ENCODE measurements around the gene DSTN. TPM values are rescaled to one million over a fixed set of nuclear protein-coding genes. Genes with fewer than 3 reads are reported as not detected.

DSTN gene
- total RNA-seq, 1 experiment from 2014 or later = 412 TPM

DNA sequence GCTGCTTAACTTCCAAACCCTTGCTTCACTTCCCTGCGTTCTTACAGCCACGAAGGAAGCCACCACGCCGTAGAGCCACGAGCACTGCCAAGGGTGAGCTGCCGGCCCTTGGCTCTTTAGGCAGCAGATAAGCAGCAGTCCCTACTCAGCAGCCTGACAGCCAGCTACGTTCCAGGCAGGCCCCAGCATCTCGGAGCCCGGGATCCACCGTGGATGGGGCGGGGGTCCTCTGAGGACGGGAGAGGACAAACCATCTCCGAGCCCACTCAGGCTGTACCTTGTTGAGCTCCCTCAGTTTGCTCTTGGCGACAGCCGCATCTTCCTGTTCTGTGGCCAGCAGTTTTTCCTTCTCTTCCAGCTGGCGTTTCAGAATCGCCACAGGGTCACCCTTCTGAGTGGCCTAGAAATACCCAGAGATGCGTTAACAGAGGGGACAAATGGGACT lies 71.7 kb downstream of the DSTN start:
- no peak overlapping the region for H3K4me3 ChIP-seq (ENCODE audit: low read depth in 2 of 2, low read length in 2 of 2)
- ChIA-PET CTCF (no interaction called here), POLR2A (interaction anchor here (0.7 kb wide), 1 partner anchor 65 kb away, joined by 3 read pairs; no protein-coding TSS in a partner anchor)
- H3K27me3 ChIP-seq (ENCODE audit: control insufficient read depth, insufficient read depth, low read length) = no peaks in the 10 kb centered on the region
- H3K27ac ChIP-seq (ENCODE audit: low read length) = no peak overlapping the region
- BruUV-seq (replicated peaks) = no TSS peak
- no peaks in the 10 kb centered on the region for H3K9me3 ChIP-seq (ENCODE audit: control insufficient read depth, insufficient read depth, low read depth, low read length)
- ATAC-seq (no peak), DNase-seq (ENCODE audit: low read depth, low spot score) (no peak)
- H3K36me3 ChIP-seq (ENCODE audit: control insufficient read depth, insufficient read depth, low read length) = no peaks in the 10 kb centered on the region
- peaks cover 24% of the 10 kb centered on the region for H3K4me1 ChIP-seq (ENCODE audit: control insufficient read depth, insufficient read depth, low read length)
- in situ Hi-C loops (cut with HindIII; ENCODE audit: low pct_unique_long_range_greater_than_20kb, low sequenced_read_pairs) (no loop called here), intact Hi-C loops (cut with micrococcal nuclease; ENCODE audit: unreplicated experiment) (no loop called here)
- TF ChIP-seq TCF7L2 (IDR thresholded peaks at IDR 0.05; ENCODE audit: low read depth, low read length) = no peak
- TF ChIP-seq, protein P1, sequence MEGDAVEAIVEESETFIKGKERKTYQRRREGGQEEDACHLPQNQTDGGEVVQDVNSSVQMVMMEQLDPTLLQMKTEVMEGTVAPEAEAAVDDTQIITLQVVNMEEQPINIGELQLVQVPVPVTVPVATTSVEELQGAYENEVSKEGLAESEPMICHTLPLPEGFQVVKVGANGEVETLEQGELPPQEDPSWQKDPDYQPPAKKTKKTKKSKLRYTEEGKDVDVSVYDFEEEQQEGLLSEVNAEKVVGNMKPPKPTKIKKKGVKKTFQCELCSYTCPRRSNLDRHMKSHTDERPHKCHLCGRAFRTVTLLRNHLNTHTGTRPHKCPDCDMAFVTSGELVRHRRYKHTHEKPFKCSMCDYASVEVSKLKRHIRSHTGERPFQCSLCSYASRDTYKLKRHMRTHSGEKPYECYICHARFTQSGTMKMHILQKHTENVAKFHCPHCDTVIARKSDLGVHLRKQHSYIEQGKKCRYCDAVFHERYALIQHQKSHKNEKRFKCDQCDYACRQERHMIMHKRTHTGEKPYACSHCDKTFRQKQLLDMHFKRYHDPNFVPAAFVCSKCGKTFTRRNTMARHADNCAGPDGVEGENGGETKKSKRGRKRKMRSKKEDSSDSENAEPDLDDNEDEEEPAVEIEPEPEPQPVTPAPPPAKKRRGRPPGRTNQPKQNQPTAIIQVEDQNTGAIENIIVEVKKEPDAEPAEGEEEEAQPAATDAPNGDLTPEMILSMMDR (IDR thresholded peaks at IDR 0.05) = no peak
- TF ChIP-seq, protein P2, sequence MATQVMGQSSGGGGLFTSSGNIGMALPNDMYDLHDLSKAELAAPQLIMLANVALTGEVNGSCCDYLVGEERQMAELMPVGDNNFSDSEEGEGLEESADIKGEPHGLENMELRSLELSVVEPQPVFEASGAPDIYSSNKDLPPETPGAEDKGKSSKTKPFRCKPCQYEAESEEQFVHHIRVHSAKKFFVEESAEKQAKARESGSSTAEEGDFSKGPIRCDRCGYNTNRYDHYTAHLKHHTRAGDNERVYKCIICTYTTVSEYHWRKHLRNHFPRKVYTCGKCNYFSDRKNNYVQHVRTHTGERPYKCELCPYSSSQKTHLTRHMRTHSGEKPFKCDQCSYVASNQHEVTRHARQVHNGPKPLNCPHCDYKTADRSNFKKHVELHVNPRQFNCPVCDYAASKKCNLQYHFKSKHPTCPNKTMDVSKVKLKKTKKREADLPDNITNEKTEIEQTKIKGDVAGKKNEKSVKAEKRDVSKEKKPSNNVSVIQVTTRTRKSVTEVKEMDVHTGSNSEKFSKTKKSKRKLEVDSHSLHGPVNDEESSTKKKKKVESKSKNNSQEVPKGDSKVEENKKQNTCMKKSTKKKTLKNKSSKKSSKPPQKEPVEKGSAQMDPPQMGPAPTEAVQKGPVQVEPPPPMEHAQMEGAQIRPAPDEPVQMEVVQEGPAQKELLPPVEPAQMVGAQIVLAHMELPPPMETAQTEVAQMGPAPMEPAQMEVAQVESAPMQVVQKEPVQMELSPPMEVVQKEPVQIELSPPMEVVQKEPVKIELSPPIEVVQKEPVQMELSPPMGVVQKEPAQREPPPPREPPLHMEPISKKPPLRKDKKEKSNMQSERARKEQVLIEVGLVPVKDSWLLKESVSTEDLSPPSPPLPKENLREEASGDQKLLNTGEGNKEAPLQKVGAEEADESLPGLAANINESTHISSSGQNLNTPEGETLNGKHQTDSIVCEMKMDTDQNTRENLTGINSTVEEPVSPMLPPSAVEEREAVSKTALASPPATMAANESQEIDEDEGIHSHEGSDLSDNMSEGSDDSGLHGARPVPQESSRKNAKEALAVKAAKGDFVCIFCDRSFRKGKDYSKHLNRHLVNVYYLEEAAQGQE (IDR thresholded peaks at IDR 0.05; ENCODE audit: insufficient read depth in 1 of 2, low read depth in 2 of 2, low read length in 1 of 2) = no peak
- no peak for TF ChIP-seq SIN3A (IDR thresholded peaks at IDR 0.05; ENCODE audit: borderline replicate concordance, insufficient read depth, low read depth, low read length)

DNA sequence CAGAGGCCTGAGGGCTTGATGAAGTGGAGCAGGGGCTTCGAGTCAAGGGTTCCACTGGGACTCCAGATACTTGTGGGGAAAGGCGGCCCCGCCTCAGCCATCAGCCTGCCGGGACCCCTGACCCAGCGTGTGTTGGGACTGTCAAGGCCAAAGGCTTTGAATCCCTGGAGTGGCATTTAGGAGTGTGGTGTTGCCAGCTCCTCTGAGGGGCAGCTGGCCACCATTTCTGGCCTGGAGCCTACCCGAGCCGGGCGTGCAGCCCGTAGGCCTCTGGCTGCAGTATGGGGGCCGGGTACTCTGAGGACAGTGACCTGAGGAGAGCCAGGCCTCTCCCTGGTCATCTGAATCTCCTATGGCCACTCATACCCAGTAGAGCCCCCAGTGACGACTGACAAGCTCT lies 72.1 kb downstream of the DSTN start:
- POLR2A ChIA-PET = interaction anchor here (0.7 kb wide), 1 partner anchor 65 kb away, joined by 3 read pairs; no protein-coding TSS in a partner anchor

More for the DNA sequence above, 72.1 kb downstream of the DSTN start:
- Histone ChIP-seq H3K27me3 (ENCODE audit: control insufficient read depth, insufficient read depth, low read length) (no peaks in the 10 kb centered on the region), H3K4me3 (ENCODE audit: low read depth in 2 of 2, low read length in 2 of 2) (no peak overlapping the region), H3K9me3 (ENCODE audit: control insufficient read depth, insufficient read depth, low read depth, low read length) (no peaks in the 10 kb centered on the region), H3K4me1 (ENCODE audit: control insufficient read depth, insufficient read depth, low read length) (peaks cover 29% of the 10 kb centered on the region), H3K36me3 (ENCODE audit: control insufficient read depth, insufficient read depth, low read length) (no peaks in the 10 kb centered on the region), H3K27ac (ENCODE audit: low read length) (no peak overlapping the region)
- CTCF ChIA-PET = no interaction called here
- no peak for DNase-seq (ENCODE audit: low read depth, low spot score)
- in situ Hi-C loops (cut with HindIII; ENCODE audit: low pct_unique_long_range_greater_than_20kb, low sequenced_read_pairs) (no loop called here), intact Hi-C loops (cut with micrococcal nuclease; ENCODE audit: unreplicated experiment) (no loop called here)
- TF ChIP-seq POLR2AphosphoS5 (IDR thresholded peaks at IDR 0.05; ENCODE audit: low read depth, low read length) = no peak
- TF ChIP-seq, protein P2 (IDR thresholded peaks at IDR 0.05; ENCODE audit: insufficient read depth in 1 of 2, low read depth in 2 of 2, low read length in 1 of 2) = no peak
- no peak for TF ChIP-seq SIN3A (IDR thresholded peaks at IDR 0.05; ENCODE audit: borderline replicate concordance, insufficient read depth, low read depth, low read length)
- TF ChIP-seq, protein P1 (IDR thresholded peaks at IDR 0.05) = no peak
- TF ChIP-seq TCF7L2 (IDR thresholded peaks at IDR 0.05; ENCODE audit: low read depth, low read length) = no peak
- no peak for ATAC-seq
- no TSS peak for BruUV-seq (replicated peaks)

All from Panc1 (cell line).